DMS153 (cell line): ENCODE data around the gene POC5.
A peak's percentile ranks its signal among the peaks of the same experiment; 100 is the strongest.

Experiments used
- DNase-seq: peaks from one replicate; lab custom pipeline; 2025; lab: John Stamatoyannopoulos, UW

POC5 gene

GRCh38 chr5:75659791-75660450 is 57.3 kb downstream of the POC5 start:
- DNase-seq: no peak

- peak; percentile 5 for DNase-seq
These were observed 60.8 kb downstream of the POC5 start for GRCh38 chr5:75656311-75657003.

GRCh38 chr5:75654693-75655295 is 62.4 kb downstream of the POC5 start:
- no peak for DNase-seq

GRCh38 chr5:75653521-75653920 is 63.7 kb downstream of the POC5 start:
- DNase-seq: no peak

- DNase-seq: no peak
These were observed 65.5 kb downstream of the POC5 start for GRCh38 chr5:75651575-75652238.

- DNase-seq: no peak
These were observed 68.5 kb downstream of the POC5 start for GRCh38 chr5:75648712-75649111.

- DNase-seq: no peak
These were observed 76.4 kb downstream of the POC5 start for GRCh38 chr5:75640826-75641225.

- no peak for DNase-seq
These were observed 76.8 kb downstream of the POC5 start for GRCh38 chr5:75640395-75640794.

- no peak for DNase-seq
These were observed 77.5 kb downstream of the POC5 start for GRCh38 chr5:75639535-75640311.

GRCh38 chr5:75637949-75638348 is 79.3 kb downstream of the POC5 start:
- no peak for DNase-seq

- DNase-seq: no peak
These were observed 84.9 kb downstream of the POC5 start for GRCh38 chr5:75632321-75632720.

- DNase-seq: no peak
These were observed 86.4 kb downstream of the POC5 start for GRCh38 chr5:75630875-75631274.

GRCh38 chr5:75627801-75628200 is 89.4 kb downstream of the POC5 start:
- no peak for DNase-seq

- no peak for DNase-seq
These were observed 90.3 kb downstream of the POC5 start for GRCh38 chr5:75626959-75627358.
